Epithelial cell of esophagus (primary cell): ENCODE measurements around the gene DCST2.
A peak's percentile ranks its signal among the peaks of the same experiment; 100 is the strongest.

Source experiments
- DNase-seq: peaks from one replicate; pipeline ENCODE4 v3.0.0; 2010; ENCODE audit warnings: low read depth
- H3K4me3 ChIP-seq: 2 replicates; pipeline ENCODE4 v1.5.1; 2011; ENCODE audit warnings: mild to moderate bottlenecking, low read length, control low read depth
- CTCF ChIP-seq: IDR thresholded peaks from 2 replicates; pipeline ENCODE4 v1.5.1; 2011; ENCODE audit warnings: low read depth, mild to moderate bottlenecking, low read length, control low read depth, inconsistent platforms; ENCODE audit not compliant: insufficient read depth; ENCODE audit errors: missing control alignments

Gene DCST2

DNA sequence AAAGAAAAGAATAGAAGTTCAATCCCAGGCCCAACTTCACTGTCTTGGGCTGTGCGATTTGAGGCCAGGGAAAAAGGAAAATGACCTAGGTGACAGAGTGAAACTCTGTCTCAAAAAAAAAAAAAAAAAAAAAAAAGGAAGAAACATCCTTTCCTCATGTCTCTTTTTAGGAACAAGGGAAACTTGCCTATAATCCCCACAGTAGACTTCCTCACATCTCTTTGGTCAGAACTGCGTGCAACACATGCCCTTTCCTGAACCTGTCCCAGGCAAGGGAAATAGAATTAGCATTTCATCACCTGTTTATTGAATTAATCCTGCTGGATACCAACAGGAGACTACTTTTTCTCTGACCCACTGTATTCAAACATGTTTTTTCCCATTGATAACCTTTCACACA lies 2.4 kb upstream of the DCST2 start:
- no peak overlapping the region for H3K4me3 ChIP-seq
- TF ChIP-seq CTCF = no peak
- no peak for DNase-seq

- H3K4me3 ChIP-seq = no peak overlapping the region
- DNase-seq = peak; percentile 51
- peak; percentile 47 for TF ChIP-seq CTCF
Measured at GRCh38 chr1:155034318-155035208, 982 bp upstream of the DCST2 start.

GRCh38 chr1:155032886-155033285 lies 695 bp downstream of the DCST2 start:
- no peak for TF ChIP-seq CTCF
- no peak for DNase-seq
- H3K4me3 ChIP-seq = no peak overlapping the region

GRCh38 chr1:155030899-155031298 lies 2.7 kb downstream of the DCST2 start:
- no peak overlapping the region for H3K4me3 ChIP-seq
- no peak for TF ChIP-seq CTCF
- no peak for DNase-seq

GRCh38 chr1:155030243-155030795 lies 3.3 kb downstream of the DCST2 start:
- DNase-seq = no peak
- H3K4me3 ChIP-seq = no peak overlapping the region
- no peak for TF ChIP-seq CTCF

- no peak overlapping the region for H3K4me3 ChIP-seq
- no peak for TF ChIP-seq CTCF
- DNase-seq = no peak
Measured at GRCh38 chr1:155029513-155030242, 3.9 kb downstream of the DCST2 start.

DNA sequence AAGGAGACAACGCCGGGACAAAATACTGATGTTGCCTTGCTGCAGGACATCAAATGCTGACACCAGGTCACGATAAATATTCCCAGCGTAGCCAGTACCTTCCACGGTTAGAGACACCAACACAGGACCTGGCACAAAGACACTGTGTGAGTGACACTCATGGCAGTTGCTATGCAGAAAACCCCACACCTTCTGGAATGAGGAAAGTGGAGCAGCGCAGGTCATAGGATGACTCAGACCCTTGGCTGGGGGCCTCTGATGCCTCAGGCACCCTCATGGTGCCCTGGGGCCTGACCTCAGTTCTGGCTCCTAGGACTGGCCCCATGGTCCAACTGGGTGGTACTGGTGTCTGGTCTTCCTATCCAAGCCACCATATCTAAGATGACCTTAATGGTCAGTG lies 7.0 kb downstream of the DCST2 start:
- peak; percentile 58 for DNase-seq
- H3K4me3 ChIP-seq = no peak overlapping the region
- no peak for TF ChIP-seq CTCF
